Activated CD8-positive, alpha-beta memory T cell treated with anti-CD3 and anti-CD28 coated beads, Interleukin-2, amount 50 U/mL, for 24 hours (primary cell): ENCODE results near the gene HSDL1.

Source experiments
- DNase-seq: peaks from one replicate; pipeline ENCODE4 v3.0.0-alpha.2; 2020; ENCODE audit errors: extremely low read depth

Gene HSDL1

GRCh38 chr16:84107921-84108320 lies 37.1 kb downstream of the HSDL1 start:
- DNase-seq: no peak

GRCh38 chr16:84105948-84106740 lies 38.8 kb downstream of the HSDL1 start:
- no peak for DNase-seq

- DNase-seq: no peak
Measured at GRCh38 chr16:84105301-84105815, 39.6 kb downstream of the HSDL1 start.

GRCh38 chr16:84104231-84104630 lies 40.7 kb downstream of the HSDL1 start:
- DNase-seq: no peak

- DNase-seq: no peak
Measured at GRCh38 chr16:84103678-84104077, 41.3 kb downstream of the HSDL1 start.

- DNase-seq: no peak
Measured at GRCh38 chr16:84098939-84099338, 46.0 kb downstream of the HSDL1 start.

GRCh38 chr16:84096447-84097005 lies 48.5 kb downstream of the HSDL1 start:
- no peak for DNase-seq

- no peak for DNase-seq
Measured at GRCh38 chr16:84095466-84095865, 49.5 kb downstream of the HSDL1 start.

GRCh38 chr16:84093879-84094270 lies 51.1 kb downstream of the HSDL1 start:
- no peak for DNase-seq

GRCh38 chr16:84093120-84093878 lies 51.7 kb downstream of the HSDL1 start:
- no peak for DNase-seq

GRCh38 chr16:84091460-84091859 lies 53.5 kb downstream of the HSDL1 start:
- no peak for DNase-seq

- no peak for DNase-seq
Measured at GRCh38 chr16:84090211-84090610, 54.8 kb downstream of the HSDL1 start.

- peak; percentile 4 for DNase-seq
Measured at GRCh38 chr16:84088695-84089395, 56.1 kb downstream of the HSDL1 start.

GRCh38 chr16:84087466-84088151 lies 57.4 kb downstream of the HSDL1 start:
- no peak for DNase-seq

- DNase-seq: no peak
Measured at GRCh38 chr16:84087001-84087400, 58.0 kb downstream of the HSDL1 start.

GRCh38 chr16:84086341-84086740 lies 58.6 kb downstream of the HSDL1 start:
- DNase-seq: no peak

GRCh38 chr16:84085773-84086172 lies 59.2 kb downstream of the HSDL1 start:
- no peak for DNase-seq

- DNase-seq: no peak
Measured at GRCh38 chr16:84085271-84085667, 59.7 kb downstream of the HSDL1 start.

- DNase-seq: peak; percentile 44
Measured at GRCh38 chr16:84084570-84085270, 60.3 kb downstream of the HSDL1 start.

GRCh38 chr16:84082835-84083569 lies 62.0 kb downstream of the HSDL1 start:
- DNase-seq: no peak
